CD4-positive, alpha-beta T cell treated with Interferon alpha-2 for 1 hour (primary cell): ENCODE data around the gene YIPF2.

ENCODE experiments used
- DNase-seq, 2 donors: peaks; one replicate each; pipeline ENCODE4 v3.0.0-alpha.2; 2020 to 2022

Gene YIPF2

GRCh38 chr19:10936661-10937084, 8.2 kb upstream of the YIPF2 start:
- DNase-seq, result peak; percentile 18 to 66

- DNase-seq, result no peak
Observed at GRCh38 chr19:10935371-10936059, 7.1 kb upstream of the YIPF2 start.

- no peak for DNase-seq
Observed at GRCh38 chr19:10929402-10929794, 959 bp upstream of the YIPF2 start.

GRCh38 chr19:10927730-10928562, 493 bp downstream of the YIPF2 start:
- peak in 1 of 2 donors; percentile 13 for DNase-seq

GRCh38 chr19:10924597-10924996, 3.8 kb downstream of the YIPF2 start:
- DNase-seq, result no peak

GRCh38 chr19:10923260-10924112, 5.0 kb downstream of the YIPF2 start:
- DNase-seq, result no peak

- no peak for DNase-seq
Observed at GRCh38 chr19:10922638-10923014, 5.8 kb downstream of the YIPF2 start.

- no peak for DNase-seq
Observed at GRCh38 chr19:10921910-10922637, 6.4 kb downstream of the YIPF2 start.

- no peak for DNase-seq
Observed at GRCh38 chr19:10921199-10921909, 7.1 kb downstream of the YIPF2 start.

GRCh38 chr19:10920781-10921180, 7.7 kb downstream of the YIPF2 start:
- no peak for DNase-seq

GRCh38 chr19:10920288-10920655, 8.2 kb downstream of the YIPF2 start:
- no peak for DNase-seq

- no peak for DNase-seq
Observed at GRCh38 chr19:10919352-10920287, 8.8 kb downstream of the YIPF2 start.

- DNase-seq, result no peak
Observed at GRCh38 chr19:10918359-10918758, 10.1 kb downstream of the YIPF2 start.

GRCh38 chr19:10916602-10917001, 11.8 kb downstream of the YIPF2 start:
- no peak for DNase-seq

- DNase-seq, result no peak
Observed at GRCh38 chr19:10915130-10916091, 13.0 kb downstream of the YIPF2 start.

GRCh38 chr19:10913716-10914340, 14.6 kb downstream of the YIPF2 start:
- DNase-seq, result no peak

- no peak for DNase-seq
Observed at GRCh38 chr19:10912619-10913018, 15.8 kb downstream of the YIPF2 start.

- no peak for DNase-seq
Observed at GRCh38 chr19:10911579-10912363, 16.7 kb downstream of the YIPF2 start.
